GM19351 (cell line): ENCODE results near the gene PNRC2.

ENCODE experiments used
- ATAC-seq: cut with Tn5 transposase; IDR thresholded peaks from one replicate; pipeline ENCODE4 v1.9.1; 2021; ENCODE audit warnings: mild to moderate bottlenecking, moderate library complexity; ENCODE audit not compliant: unreplicated experiment

PNRC2 gene, protein sequence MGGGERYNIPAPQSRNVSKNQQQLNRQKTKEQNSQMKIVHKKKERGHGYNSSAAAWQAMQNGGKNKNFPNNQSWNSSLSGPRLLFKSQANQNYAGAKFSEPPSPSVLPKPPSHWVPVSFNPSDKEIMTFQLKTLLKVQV

DNA sequence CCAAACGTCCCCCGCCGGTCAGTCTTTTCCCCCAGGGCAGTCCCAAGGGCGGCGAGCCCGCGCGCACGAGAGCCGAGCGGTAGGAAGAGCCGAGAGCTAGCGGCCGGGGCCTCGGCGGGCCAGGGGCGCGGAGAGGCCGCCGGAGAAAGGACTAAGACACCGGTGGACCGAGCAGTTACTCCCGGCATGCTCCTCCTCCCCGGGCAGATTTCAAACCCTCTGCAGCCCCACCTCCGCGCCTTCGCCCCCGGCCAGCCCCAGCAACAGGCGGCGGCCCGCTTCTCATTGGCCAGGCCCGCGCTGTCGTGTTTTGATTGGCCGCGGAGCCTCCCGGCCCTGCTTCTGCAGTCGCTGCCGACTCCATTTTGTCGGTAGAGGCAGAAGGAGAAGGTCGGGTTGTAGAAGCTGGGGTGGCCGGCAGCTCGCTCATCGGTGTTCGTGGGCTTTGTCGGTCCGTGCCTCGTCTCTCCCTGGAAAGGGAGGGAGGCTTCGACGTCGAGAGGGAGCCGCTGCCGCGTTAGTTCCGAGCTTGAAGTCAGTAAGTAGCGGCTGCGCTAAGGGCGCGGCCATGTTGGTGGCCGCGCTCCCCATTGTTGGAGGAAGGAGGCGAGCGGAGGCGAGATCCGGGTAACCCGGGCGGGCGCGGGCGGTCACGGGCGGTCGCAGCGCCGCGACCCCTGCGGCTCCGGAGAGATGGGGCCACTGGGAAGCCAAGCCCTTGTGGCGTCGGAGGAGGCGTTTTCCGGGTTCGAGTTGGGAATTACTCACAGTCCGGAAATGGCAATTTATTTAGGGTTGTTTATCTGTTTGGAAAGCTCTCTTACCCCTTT, at the start of gene PNRC2:
TSS of gene PNRC2 (plus strand) at position 368 of the 830 bp plus-strand sequence. CDS start 1,630 bp downstream, outside the sequence.
- peak; percentile 74 for ATAC-seq

DNA sequence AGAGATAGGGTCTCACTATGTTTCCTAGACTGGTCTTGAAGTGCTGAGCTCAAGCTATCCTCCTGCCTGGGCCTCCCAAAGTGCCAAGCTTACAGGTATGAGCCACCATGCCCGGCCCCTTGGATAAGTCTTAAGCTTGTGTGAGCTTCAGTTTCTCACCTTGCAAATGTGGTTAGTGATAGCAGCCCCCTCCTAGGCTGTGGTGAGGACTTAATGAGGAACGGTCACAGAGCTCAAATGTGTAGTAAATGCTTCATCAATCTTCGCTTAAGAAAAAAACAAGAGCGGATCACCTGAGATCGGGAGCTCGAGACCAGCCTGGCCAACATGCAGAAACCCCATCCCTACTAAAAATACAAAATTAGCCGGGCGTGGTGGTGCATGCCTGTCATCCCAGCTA, 49.5 kb upstream of the PNRC2 start:
- no peak for ATAC-seq

DNA sequence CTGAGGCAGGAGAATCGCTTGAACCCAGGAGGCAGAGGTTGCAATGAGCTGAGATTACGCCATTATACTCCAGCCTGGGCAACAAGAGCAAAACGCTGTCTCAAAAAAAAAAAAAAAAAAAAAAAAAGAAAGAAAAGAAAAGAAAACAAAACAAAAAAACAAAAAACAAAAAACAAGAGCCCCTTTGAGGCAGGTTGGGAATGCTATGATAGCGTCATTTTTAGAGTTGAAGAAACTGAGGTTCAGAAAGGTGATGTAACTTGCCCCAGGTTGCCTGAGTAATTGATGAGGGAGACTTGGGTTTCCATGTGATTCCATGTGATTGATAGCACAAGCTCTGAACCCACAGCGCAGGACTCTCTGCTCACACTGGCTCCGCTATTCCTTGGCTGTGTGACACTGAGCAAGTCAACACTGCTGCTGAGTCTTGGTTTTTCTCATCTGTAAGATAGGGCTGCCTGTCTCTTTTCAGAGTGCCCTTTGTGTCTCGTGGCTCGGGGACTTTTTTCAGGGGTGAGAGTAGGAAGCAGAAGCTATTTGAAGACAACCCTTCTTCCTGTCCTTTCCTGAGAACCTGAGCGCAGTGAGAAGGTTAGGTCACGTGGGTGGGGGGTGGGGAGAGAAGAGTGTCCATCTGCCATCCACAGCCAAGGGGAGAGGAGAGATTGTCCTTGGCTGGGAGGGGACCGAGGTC, 48.9 kb upstream of the PNRC2 start:
- peak; percentile 29 for ATAC-seq

DNA sequence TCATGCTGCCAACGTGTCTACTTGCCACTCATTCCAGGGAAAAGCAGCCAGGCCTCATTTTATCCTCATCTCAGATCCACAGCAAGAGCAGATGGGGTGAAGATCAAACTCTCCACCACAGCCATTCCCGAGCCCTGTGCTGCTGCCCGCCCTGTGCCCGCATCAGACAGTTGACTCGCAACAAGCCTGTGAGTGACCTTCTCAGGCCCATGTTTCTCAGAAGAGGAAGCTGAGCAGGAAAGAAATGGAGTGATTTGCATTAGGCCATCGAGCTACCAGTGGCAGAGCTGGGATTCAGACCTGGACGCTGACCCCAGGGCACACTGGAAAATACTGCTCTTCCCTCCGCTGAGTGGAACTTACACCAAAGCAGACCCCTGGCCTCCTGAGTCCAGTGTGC, 47.7 kb upstream of the PNRC2 start:
- no peak for ATAC-seq

DNA sequence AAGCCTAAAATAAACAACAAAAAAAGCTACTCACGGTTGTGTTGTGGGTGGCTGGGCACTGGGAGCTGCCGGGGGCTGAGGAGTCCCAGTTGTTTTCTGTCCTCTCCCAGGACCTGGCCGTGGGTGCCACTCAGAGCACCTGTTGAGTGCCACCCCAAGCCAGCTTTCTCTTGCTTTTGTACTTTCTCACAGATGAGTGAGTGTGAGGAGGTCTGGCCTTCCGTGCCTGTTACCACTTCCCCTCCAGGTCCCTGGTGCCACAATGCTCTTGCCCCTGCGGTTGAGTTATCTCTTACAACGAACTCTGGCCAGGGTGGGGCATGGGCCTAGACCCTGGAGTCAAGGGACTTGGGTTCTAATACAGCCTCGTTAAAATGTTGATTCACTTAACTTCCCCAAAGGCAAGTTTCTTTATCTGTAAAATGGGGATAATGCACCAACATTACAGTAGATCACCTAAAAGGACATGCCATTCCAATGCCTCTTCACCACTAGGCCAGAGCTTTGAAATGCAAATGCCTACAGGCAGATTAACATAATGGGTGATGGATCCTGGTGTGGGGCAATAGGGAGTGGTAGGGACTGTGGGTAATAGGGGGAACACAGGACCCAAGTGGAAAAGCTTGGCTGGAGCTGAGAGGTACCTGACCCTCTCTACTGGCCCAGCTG, 46.3 kb upstream of the PNRC2 start, which contains the start of gene CNR2:
TSS of gene CNR2 (minus strand) at position 151 of the 669 bp plus-strand sequence. CDS start 37,745 bp downstream, outside the sequence.
- no peak for ATAC-seq

DNA sequence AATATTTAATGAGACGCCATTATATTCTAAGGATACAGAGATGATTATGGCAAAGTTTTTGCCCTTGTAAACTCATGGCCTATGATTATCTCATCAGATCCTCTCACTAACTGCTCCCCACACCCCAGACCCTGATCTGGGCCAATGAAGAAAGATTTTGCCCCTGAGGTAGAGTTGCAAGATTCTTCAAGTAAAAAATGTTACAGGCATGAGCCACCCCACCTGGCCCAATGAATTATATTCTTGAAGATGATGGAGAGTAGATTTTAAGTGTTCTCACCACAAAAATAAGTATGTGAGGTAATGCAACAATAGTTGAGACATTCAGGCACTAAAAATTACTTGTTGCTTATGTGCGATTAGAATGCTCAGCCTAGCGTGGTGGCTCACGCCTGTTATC, 44.7 kb upstream of the PNRC2 start:
- ATAC-seq: no peak

DNA sequence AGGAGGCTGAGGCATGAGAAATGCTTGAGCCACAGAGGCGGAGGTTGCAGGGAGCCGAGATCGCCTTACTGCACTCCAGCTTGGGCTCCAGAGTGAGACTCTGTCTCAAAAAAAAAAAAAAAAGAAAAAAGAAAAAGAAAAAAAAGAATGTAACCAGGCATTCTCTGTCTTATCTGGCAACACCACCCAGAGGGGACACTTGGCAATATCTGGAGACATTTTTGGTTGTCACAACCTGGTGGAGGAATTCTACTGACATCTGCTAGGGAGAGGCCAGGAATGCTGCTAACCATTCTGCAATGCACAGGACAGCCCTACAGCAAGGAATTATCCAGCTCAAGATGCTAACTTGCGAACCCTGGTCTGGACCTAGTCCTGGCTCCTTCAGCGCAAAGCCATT, 44.2 kb upstream of the PNRC2 start:
- no peak for ATAC-seq

DNA sequence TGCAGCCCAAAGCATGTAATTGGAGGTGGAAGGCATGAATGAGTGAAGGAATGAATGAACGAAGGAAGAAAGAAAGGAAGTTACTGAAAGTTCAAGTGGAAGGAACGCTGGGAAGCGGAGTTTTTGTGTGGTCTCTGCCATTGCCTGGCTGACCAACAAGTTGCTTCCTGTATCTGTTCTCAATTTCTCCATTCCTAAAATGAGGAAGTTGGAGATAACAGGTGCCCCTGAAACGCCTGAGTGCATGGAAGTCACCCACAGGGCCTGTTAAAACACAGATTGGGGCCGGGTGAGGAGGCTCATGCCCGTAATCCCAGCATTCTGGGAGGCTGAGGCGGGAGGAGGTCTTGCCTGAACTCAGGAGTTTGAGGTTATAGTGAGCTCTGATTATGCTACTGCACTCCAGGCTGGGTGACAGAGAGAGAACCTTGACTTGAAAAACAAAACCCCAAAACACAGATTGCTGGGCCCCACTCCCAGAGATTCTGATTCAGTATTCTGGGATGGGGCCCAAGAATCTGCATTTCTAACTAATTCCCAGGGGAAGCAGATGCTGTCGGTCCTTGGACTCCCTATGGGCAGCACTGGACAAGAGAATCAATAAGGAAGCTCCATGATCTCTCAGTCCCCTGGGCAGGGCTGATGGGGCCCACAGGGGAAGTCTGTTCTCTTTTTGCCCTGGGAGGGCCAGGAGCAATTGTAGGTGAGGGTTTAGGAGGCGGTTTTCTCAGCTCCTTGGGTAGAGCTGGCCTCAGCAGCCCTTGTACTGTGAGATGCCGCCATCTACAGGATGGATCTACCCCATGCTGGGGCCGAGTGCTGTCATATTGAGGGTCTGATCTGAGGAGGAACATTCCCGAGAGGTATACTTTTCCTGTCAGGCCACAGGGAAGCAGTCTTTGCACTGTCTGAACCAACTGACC, 43.2 kb upstream of the PNRC2 start:
- ATAC-seq: peak; percentile 78

DNA sequence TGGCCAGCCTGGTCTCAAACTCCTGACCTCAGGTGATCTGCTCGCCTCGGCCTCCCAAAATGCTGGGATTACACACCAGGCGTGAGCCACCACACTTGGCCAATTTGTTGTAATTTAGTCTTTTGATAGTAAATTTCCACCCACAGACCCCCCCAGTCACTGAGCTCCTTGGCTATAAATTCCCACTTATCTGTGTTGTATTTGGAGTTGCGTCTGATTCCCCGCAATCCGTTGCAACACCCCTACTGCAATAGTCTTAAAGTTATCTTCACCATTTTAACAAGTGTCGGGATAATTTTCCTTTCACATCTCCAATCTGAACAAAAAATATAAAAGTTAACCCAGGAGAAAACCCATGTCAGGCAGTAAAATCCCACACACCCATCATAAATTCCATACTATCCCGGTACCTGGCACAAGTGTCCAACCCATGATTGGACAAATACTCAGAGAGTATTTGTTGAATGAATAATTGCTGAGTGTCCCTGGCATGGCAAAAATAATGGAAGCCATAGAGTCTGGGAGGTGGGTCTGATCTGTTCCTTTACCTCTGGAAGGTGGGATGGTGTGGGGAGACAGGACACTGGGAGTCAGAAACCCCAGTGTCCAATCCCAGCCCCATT, 37.2 kb upstream of the PNRC2 start:
- no peak for ATAC-seq

DNA sequence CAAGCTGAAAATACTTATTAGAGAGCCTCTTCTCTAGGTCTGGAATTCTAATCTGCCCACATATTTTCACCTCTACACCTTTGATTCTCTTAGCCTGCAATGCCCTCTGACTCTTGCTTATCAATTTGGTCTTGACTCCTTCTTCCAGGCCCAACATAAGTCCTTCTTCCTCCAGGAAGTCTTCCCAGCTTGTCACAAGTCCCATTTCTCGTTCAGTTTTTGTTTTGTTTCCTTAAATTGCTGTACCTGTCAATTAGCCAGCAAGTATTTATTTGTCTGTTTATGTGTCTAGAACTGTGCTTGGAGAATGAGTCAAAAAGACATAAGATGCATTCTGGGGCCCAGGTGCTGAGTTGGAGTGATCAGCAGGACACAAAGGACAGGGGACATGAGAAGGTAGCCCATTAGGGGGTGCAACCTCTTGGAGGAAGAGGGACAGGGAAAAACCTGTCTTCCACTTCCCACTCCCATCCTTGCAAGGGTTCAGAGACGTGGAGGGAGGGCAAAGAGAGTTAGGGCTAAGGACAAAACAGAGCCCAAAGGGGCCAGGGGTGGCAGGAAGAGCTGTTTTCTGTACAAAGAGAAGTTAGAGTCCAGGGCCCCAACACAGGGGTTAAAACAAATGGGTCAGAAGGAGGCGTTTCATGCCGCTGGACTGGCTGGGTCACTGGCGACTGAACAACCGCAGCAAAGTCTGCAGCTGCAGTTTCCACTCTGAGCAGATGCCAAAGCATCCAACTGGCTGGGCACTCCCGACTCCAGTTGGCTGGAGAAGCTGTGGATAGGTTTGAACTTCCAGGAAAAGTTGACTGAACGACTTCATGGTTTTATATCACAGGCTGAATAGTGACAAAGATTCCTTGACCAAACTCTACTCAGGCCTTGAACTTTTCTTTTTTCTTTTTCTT, 35.8 kb upstream of the PNRC2 start:
- no peak for ATAC-seq

DNA sequence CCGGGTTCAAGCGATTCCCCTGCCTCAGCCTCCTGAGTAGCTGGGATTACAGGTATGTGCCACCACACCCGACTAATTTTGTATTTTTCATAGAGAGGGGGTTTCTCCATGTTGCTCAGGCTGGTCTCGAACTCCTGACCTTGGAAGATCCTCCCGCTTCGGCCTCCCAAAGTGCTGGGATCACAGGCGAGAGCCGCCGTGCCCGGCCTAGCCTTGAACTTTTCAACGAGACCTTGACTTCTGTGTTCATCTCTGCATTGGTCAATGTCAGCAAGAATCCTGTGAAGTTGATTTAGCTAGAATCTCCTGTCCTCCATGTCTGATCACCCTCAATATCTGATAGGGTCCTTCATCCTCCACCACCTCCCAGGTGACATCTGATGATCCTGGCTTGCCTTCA, 35.0 kb upstream of the PNRC2 start:
- no peak for ATAC-seq

DNA sequence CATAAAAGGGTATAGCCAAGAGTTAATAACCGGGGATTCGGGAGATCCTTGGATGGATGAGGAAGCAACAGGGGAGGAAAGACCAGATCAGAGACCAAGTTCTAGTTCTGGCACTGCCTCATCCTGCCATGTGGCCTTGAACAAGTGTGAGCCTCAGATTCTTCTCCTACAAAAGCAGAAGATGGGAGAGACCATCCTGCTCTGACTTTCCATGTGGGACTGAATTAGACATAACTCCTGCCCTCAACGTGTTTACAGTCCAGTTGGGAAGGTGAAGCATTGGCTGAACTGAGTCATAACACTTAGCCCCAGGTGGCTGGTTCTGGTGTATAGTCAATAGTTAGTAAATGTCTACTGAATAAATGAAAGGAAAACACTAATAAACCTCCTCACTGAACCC, 34.3 kb upstream of the PNRC2 start:
- ATAC-seq: no peak

DNA sequence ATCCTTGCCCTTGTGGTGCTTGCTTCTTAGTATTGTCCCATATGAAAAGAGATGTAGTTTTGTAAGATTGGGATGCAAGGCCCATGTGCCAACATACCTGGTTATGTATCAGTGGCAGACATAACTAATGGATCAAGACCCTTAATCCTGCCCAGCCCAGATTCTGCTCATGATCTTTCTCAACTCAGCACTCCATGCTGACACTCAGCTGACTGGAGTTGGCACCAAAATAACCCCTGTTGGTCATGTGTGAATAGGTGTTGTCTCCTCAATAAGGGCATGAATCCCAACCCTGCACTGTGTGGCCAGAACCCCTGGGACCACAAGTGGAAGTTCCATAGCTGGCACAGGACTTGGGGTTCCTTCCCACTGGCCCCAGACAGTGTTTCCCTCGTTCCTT, 32.5 kb upstream of the PNRC2 start:
- no peak for ATAC-seq

DNA sequence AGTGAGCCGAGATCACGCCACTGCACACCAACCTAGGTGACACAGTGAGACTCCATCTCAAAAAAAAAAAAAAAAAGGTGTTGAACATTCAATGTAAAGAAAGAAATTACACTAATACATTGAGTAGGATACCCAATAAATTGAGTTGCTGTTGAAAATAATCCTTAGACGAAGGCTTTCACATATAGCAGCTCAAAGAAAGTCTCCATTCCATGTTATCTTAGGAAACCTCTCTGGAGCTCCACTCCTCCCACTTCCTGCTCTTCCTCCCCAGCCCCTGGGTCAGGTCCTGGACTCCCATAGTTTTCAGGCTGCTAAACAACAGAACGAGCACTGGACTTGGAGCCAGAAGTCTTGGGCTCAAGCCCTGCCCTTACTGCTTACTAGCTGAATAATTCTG, 30.8 kb upstream of the PNRC2 start:
- ATAC-seq: no peak

DNA sequence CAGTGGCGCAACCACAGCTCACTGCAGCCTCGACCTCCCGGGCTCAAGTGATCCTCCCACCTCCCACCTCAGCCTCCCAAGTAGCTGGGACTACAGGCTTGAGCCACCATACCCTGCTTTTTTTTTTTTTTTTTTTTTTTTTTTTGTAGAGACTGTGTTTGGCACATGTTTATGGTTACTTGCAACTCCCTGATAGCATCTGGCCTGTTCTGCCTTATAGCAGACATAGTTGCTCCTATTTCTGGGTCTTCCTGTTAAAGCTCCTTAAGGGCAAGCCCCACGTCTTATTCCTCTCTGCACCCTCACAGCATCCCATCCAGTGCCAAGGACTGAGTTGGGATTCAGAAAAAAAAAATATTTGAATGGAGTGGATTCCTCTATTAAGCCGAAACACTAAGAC, 29.4 kb upstream of the PNRC2 start:
- ATAC-seq: no peak

DNA sequence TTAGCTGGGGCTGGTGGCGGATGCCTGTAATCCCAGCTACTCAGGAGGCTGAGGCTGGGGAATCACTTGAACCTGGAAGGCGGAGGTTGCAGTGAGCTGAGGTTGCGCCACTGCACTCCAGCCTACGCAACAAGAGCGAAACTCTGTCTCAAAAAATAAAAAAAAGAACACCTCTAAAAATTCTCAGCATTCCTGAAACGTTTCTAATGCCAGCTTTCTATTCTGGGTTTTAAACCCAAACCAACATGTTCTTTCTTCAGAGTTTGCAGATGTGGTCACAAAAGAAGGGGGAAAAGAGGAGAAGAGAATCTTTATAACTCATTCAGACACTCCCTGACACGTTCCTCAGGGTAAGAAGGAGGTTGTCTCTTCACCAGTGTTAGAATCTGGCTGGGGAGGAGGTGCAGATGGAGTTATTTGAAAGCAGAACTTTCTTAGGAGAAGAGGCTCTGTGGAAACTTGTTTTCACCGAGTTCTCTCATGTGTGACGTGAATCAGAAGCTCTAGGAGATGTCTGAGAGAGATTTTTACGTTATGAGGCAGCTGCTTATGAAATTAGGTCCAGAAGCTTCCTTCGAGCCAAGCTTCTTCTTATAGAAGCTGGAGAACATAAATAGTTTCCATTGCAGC, 28.7 kb upstream of the PNRC2 start:
- ATAC-seq: no peak

DNA sequence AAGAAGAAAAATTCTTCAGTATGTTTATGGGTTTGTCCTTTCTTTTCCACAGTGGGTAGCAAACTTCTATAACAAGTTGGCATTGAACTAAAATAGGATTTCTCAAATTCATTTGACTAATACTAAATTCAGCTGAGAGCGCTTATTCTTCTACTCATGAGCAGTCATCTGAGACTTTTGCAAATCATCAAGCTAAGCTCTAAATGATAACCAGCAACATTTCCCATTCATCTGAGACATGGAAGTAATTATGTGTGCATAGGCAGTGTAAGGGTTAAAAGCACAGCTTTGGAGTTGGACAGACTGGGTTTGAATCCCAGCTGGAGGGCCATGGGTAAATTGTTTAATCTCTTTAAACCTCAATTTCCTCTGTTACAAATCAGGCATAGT, 28.1 kb upstream of the PNRC2 start:
- no peak for ATAC-seq

DNA sequence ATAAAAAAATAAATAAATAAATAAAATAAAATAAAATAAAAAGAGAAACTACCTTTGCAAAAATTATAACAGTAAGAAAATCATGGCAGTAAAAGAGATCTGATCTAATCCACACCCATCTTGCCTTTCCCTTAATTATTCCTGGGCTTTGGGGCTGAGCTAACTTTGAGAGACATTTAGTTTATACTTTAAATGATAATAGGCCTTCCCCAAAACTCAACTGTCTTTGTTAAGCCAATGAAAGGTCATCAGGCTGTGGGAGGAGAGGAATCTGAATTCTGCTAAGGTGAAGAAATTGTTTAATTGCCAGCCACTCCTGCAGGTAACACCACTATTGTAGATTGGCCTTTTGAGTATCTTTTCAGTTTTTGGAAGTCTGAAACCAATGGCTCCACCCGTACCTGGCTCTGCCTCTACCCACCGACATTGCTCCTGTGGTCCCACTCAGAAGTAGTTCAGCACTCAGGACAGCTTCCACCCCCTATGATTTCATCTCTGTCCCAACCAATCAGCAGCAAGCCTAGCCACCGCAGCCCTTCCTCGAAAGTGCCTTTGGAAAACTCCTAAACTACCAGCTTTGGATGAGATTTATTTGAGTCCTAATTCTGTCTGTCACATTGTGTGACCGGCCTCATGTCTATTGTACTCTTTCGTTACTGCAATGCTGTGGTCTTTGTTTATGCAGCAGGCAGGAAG, 23.0 kb upstream of the PNRC2 start:
- no peak for ATAC-seq
